ENCODE results near the gene RPAP3. TPM values are rescaled to one million over a fixed set of nuclear protein-coding genes. Genes with fewer than 3 reads are reported as not detected.

RPAP3 gene
- total and polyA plus RNA-seq, 2 of the 4 experiments (the other 2 are of a cell fraction) = 10.6 to 13.4 TPM

- Histone ChIP-seq H3K9ac (ENCODE audit: low read depth, low read length) (no peak overlapping the region), H3K27me3 (ENCODE audit: control insufficient read depth, insufficient read depth, low read length) (no peaks in the 10 kb centered on the region), H2AFZ (replicated peaks; ENCODE audit: low read length, poor library complexity) (peak overlapping the region; percentile 83), H3K4me1 (ENCODE audit: control insufficient read depth, insufficient read depth, low read length) (peaks cover 18% of the 10 kb centered on the region), H3K4me2 (ENCODE audit: low read depth, low read length) (peak overlapping the region; percentile 18; the same call in 1 of the 2 replicates), H3K4me3 (ENCODE audit: insufficient read depth, low read depth, low read length) (no peak overlapping the region), H3K9me3 (ENCODE audit: control insufficient read depth, insufficient read depth, low read length) (no peaks in the 10 kb centered on the region), H4K91ac (ENCODE audit: insufficient read depth, low read depth, low read length) (no peak overlapping the region), H4K8ac (ENCODE audit: low read depth in 2 of 2, low read length in 2 of 2) (peak overlapping the region in 1 of 2 experiments; percentile 70; a peak in 3 of 4 replicates), H4K5ac (ENCODE audit: low read depth, low read length) (peak overlapping the region; percentile 7; the same call in 1 of the 2 replicates), H2BK120ac (ENCODE audit: low read depth, low read length) (peak overlapping the region; percentile 1; the same call in 1 of the 2 replicates), H4K20me1 (ENCODE audit: insufficient read depth, low read length) (no peaks in the 10 kb centered on the region), H2BK20ac (ENCODE audit: low read depth, low read length) (peak overlapping the region; percentile 43; the same call in 1 of the 2 replicates), H3K36me3 (ENCODE audit: control insufficient read depth, insufficient read depth, low read length) (no peaks in the 10 kb centered on the region), H3K14ac (replicated peaks; ENCODE audit: low read depth, low read length) (peak overlapping the region; percentile 2), H3K9me1 (ENCODE audit: insufficient read depth, low read length) (0 out of 2 replicates have a peak, but pooled peaks cover 5% of the 10 kb centered on the region), H3K27ac (ENCODE audit: insufficient read depth, low read length) (peak overlapping the region; percentile 43; the same call in 1 of the 2 replicates), H3K23ac (ENCODE audit: low read depth, low read length) (peak overlapping the region; percentile 65; the same call in 1 of the 2 replicates), H3K56ac (ENCODE audit: extremely low read depth, insufficient read depth, low read length) (no peak overlapping the region), H2AK9ac (replicated peaks; ENCODE audit: low read depth, low read length, poor library complexity) (peak overlapping the region; percentile 48), H2BK15ac (ENCODE audit: low read depth, low read length) (no peak overlapping the region), H2AK5ac (ENCODE audit: low read depth, low read length) (peak overlapping the region; percentile 48; the same call in 1 of the 2 replicates), H2BK5ac (ENCODE audit: low read depth, low read length, poor library complexity, severe bottlenecking) (no peak overlapping the region), H3K79me1 (ENCODE audit: low read depth in 1 of 2, low read length in 2 of 2) (no peaks in the 10 kb centered on the region), H3K4ac (ENCODE audit: low read depth, low read length) (peak overlapping the region; percentile 26), H3K18ac (ENCODE audit: low read depth, low read length) (no peak overlapping the region; the same call in 1 of the 2 replicates)
- in situ Hi-C loops (cut with MboI; ENCODE audit: low sequenced_read_pairs) = no loop called here
- intact Hi-C loops (cut with micrococcal nuclease) = loop anchor here (2.0 kb wide), 1 partner anchor 22 kb away; the partner anchor contains the start of gene RAPGEF3
- CTCF ChIA-PET = interaction anchor here (0.5 to 1.2 kb wide), 2 partner anchors 19 to 36 kb away, joined by 3 to 4 read pairs; partner anchors contain the start of gene SLC48A1
- ATAC-seq (ENCODE audit: low read depth) (peak; percentile 85), DNase-seq (peak; percentile 73)
- POLR2A ChIA-PET (ENCODE audit: unreplicated experiment) = no interaction called here
- 14% methylated on average over 8 of the region's 19 CpGs; no CpG with 5 or more reads in 1 of the 2 experiments for WGBS, 2 experiments (ENCODE audit: extremely low coverage in 2 of 2, insufficient read length in 1 of 2)
- dilution Hi-C loops (cut with HindIII; ENCODE audit: low sequenced_read_pairs, unreplicated experiment) = no loop called here
- no TSS peak for BruUV-seq (replicated peaks)
- TF ChIP-seq RFX5 (IDR thresholded peaks at IDR 0.05; ENCODE audit: low read depth, low read length) (no peak), MAZ (IDR thresholded peaks at IDR 0.05; ENCODE audit: borderline replicate concordance, low read depth, low read length) (no peak), FOS (IDR thresholded peaks at IDR 0.05; ENCODE audit: low read depth, low read length) (no peak), CTCF (conservative IDR thresholded peaks at IDR 0.05; ENCODE audit: low read depth, low read length) (no peak)
Observed at GRCh38 chr12:47736877-47737676, 31.2 kb upstream of the RPAP3 start.
